ENCODE results near the gene PRKCE.

PRKCE gene

GRCh38 chr2:46227674-46228289 is 576.3 kb downstream of the PRKCE start:
- no peak for DNase-seq (ENCODE audit: low read depth)

GRCh38 chr2:46229134-46230063 is 577.9 kb downstream of the PRKCE start:
- DNase-seq (ENCODE audit: low read depth) = no peak

GRCh38 chr2:46230115-46230571 is 578.7 kb downstream of the PRKCE start:
- DNase-seq (ENCODE audit: low read depth) = no peak

- DNase-seq (ENCODE audit: low read depth) = no peak
These were observed 579.4 kb downstream of the PRKCE start for GRCh38 chr2:46230677-46231425.

- no peak for DNase-seq (ENCODE audit: low read depth)
These were observed 580.2 kb downstream of the PRKCE start for GRCh38 chr2:46231721-46232120.

GRCh38 chr2:46232860-46233259 is 581.4 kb downstream of the PRKCE start:
- no peak for DNase-seq (ENCODE audit: low read depth)

- no peak for DNase-seq (ENCODE audit: low read depth)
These were observed 584.8 kb downstream of the PRKCE start for GRCh38 chr2:46236006-46236875.

- DNase-seq (ENCODE audit: low read depth) = no peak
These were observed 585.7 kb downstream of the PRKCE start for GRCh38 chr2:46236876-46237859.

Measured in HS-27A (cell line).